ENCODE results near the gene KLF5. TPM values are rescaled to one million over a fixed set of nuclear protein-coding genes. Genes with fewer than 3 reads are reported as not detected.

Gene KLF5
- total RNA-seq, 1 experiment from 2014 or later: 65.9 TPM

DNA sequence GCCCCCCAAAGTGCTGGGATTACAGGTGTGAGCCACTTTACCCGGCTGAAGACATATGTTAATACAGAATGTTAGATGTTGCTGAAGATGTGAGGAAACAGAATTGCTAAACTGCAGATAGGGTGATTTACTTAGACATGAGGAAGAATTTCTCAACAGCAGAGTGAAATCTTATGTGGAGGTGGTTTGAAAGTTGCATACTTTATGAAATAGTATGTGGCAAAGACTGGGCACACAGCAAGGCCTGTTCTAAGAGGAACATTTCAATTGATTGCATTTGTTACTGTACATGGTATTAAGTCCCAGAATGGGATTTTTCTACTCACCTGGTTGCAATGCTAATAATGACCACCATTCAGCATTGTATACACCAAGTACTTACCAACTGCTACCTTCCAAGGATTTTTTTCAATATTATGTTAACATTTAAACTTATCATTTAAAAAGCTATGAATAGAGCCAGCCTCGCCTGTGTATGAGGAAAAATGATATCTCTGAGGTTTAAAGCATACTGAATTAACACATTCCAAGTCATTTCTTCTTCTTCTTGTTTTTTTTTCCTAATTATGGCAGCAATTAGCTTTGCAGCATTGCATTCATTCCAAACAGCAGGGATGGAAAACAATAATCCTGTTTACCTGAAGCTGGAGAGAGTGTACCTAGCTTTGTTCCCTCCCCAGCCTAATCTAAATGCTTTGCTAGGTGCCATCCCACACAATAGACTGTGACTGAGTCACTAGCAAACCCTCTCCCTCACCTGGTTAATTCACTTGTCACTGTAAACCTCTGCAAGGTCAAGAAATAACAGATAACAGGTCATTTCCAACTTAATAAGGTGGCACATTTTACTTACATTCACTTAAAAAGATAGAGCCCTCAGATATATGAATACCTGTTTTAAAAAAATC, 19.4 kb upstream of the KLF5 start:
- no peaks in the 10 kb centered on the region for H3K9me2 ChIP-seq (ENCODE audit: insufficient read depth)
- H3K36me3 ChIP-seq (ENCODE audit: low read depth): no peaks in the 10 kb centered on the region
- H3K4me3 ChIP-seq: no peak overlapping the region
- no peak for DNase-seq
- H4K20me1 ChIP-seq (ENCODE audit: insufficient read depth): no peaks in the 10 kb centered on the region
- intact Hi-C loops (cut with micrococcal nuclease; ENCODE audit: unreplicated experiment): no loop called here
- no peaks in the 10 kb centered on the region for H3K27me3 ChIP-seq (ENCODE audit: insufficient read depth, low read depth)
- ChIA-PET POLR2A (ENCODE audit: unreplicated experiment) (interaction anchor here (0.6 kb wide), 2 partner anchors 17 to 633 kb away, joined by 3 to 10 read pairs; no protein-coding TSS in a partner anchor), CTCF (interaction anchor here (0.7 kb wide), 1 partner anchor 16 kb away, joined by 3 read pairs; no protein-coding TSS in a partner anchor)
- H3K4me2 ChIP-seq: no peak overlapping the region
- BruUV-seq (replicated peaks): no TSS peak
- peaks cover 19% of the 10 kb centered on the region; the same call in 1 of the 2 replicates for H3K4me1 ChIP-seq (replicated peaks; ENCODE audit: insufficient read depth)
- H2AFZ ChIP-seq: no peak overlapping the region
- H3K79me2 ChIP-seq (ENCODE audit: low read depth): no peaks in the 10 kb centered on the region
- no peak for TF ChIP-seq CTCF (conservative IDR thresholded peaks at IDR 0.05)
- H3F3A ChIP-seq (ENCODE audit: insufficient read depth, low read depth): peaks cover 13% of the 10 kb centered on the region; the same call in 1 of the 2 replicates
- no peak overlapping the region for H3K27ac ChIP-seq
- H3K9me3 ChIP-seq (ENCODE audit: insufficient read depth, low read depth): no peaks in the 10 kb centered on the region

- intact Hi-C loops (cut with micrococcal nuclease; ENCODE audit: unreplicated experiment): no loop called here
- ChIA-PET POLR2A (ENCODE audit: unreplicated experiment) (no interaction called here), CTCF (no interaction called here)
- no peaks in the 10 kb centered on the region for H3K27me3 ChIP-seq (ENCODE audit: insufficient read depth, low read depth)
- no peak overlapping the region for H2AFZ ChIP-seq
- DNase-seq: no peak
- H3K27ac ChIP-seq: no peak overlapping the region
- no peaks in the 10 kb centered on the region for H4K20me1 ChIP-seq (ENCODE audit: insufficient read depth)
- no peaks in the 10 kb centered on the region for H3K9me3 ChIP-seq (ENCODE audit: insufficient read depth, low read depth)
- H3K36me3 ChIP-seq (ENCODE audit: low read depth): no peaks in the 10 kb centered on the region
- no peaks in the 10 kb centered on the region for H3K79me2 ChIP-seq (ENCODE audit: low read depth)
- no peak overlapping the region for H3K4me3 ChIP-seq
- peaks cover 9% of the 10 kb centered on the region; the same call in 1 of the 2 replicates for H3F3A ChIP-seq (ENCODE audit: insufficient read depth, low read depth)
- no TSS peak for BruUV-seq (replicated peaks)
- H3K4me2 ChIP-seq: 0 out of 2 replicates have a peak overlapping the region, but pooled peaks have one; percentile 9
- TF ChIP-seq EZH2 (IDR thresholded peaks at IDR 0.05; ENCODE audit: low read depth) (no peak), CTCF (conservative IDR thresholded peaks at IDR 0.05) (no peak)
- peaks cover 19% of the 10 kb centered on the region; the same call in 1 of the 2 replicates for H3K4me1 ChIP-seq (replicated peaks; ENCODE audit: insufficient read depth)
- H3K9me2 ChIP-seq (ENCODE audit: insufficient read depth): no peaks in the 10 kb centered on the region
Observed at GRCh38 chr13:73040484-73040883, 18.3 kb upstream of the KLF5 start.

DNA sequence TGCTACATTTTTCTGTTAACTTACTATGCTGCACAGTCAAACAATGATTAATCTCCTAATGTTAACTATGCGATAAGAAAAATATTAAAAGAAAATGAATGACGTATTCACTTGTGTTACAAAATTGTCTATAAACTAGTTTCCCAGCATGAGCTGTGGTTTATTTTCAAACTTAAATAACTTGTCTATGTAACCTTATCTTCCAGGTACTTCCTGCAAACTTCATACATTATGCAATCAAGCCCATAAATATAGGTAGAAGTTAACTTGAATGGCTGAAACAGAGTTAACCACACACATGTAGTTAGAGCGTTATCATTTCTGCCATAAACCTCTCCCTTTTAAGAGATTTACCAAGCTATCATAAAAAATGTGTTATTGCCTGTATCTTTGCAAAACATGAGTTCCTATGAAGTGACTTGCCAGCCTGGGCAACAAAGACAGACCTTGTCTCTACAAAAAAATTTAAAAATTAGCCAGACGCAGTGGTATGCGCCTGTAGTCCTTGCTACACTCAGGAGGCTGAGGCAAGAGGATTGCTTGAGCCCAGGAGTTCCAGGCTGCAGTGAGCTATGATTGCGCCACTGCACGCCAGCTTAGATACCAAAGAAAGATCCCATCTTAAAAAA, 17.7 kb upstream of the KLF5 start:
- H3K36me3 ChIP-seq (ENCODE audit: low read depth): no peaks in the 10 kb centered on the region
- DNase-seq: peak in 1 of 2 experiments; percentile 66
- H3K4me2 ChIP-seq: 0 out of 2 replicates have a peak overlapping the region, but pooled peaks have one; percentile 9
- TF ChIP-seq CTCF (conservative IDR thresholded peaks at IDR 0.05) (no peak), EZH2 (IDR thresholded peaks at IDR 0.05; ENCODE audit: low read depth) (no peak)
- no peak overlapping the region for H2AFZ ChIP-seq
- no peaks in the 10 kb centered on the region for H3K9me2 ChIP-seq (ENCODE audit: insufficient read depth)
- H3K9me3 ChIP-seq (ENCODE audit: insufficient read depth, low read depth): no peaks in the 10 kb centered on the region
- H3K79me2 ChIP-seq (ENCODE audit: low read depth): no peaks in the 10 kb centered on the region
- intact Hi-C loops (cut with micrococcal nuclease; ENCODE audit: unreplicated experiment): no loop called here
- POLR2A ChIA-PET (ENCODE audit: unreplicated experiment): no interaction called here
- no TSS peak for BruUV-seq (replicated peaks)
- H4K20me1 ChIP-seq (ENCODE audit: insufficient read depth): no peaks in the 10 kb centered on the region
- no peaks in the 10 kb centered on the region for H3K27me3 ChIP-seq (ENCODE audit: insufficient read depth, low read depth)
- peaks cover 19% of the 10 kb centered on the region; the same call in 1 of the 2 replicates for H3K4me1 ChIP-seq (replicated peaks; ENCODE audit: insufficient read depth)
- H3K4me3 ChIP-seq: no peak overlapping the region
- peaks cover 9% of the 10 kb centered on the region; the same call in 1 of the 2 replicates for H3F3A ChIP-seq (ENCODE audit: insufficient read depth, low read depth)
- no peak overlapping the region for H3K27ac ChIP-seq
- CTCF ChIA-PET: interaction anchor here (0.6 to 0.7 kb wide), 3 partner anchors 67 to 666 kb away, joined by 7 to 21 read pairs (median 9); no protein-coding TSS in a partner anchor
